Spleen (tissue), 11 donors: ENCODE results near the gene DEPDC5. TPM values are rescaled to one million over a fixed set of nuclear protein-coding genes. Genes with fewer than 3 reads are reported as not detected.

Experiments
- DNase-seq: peaks from one replicate; pipeline ENCODE4 v3.0.0-alpha.2; 2020
- H3K27ac ChIP-seq, 8 donors: fragments of 200-600 bp; sonication (generic) in 7 of 8; 1 replicate in 4 of 8; 2 replicates in 4 of 8; pipeline versions ENCODE4 v1.5.0 to v1.8.0; 2016 to 2021; ENCODE audit warnings: inconsistent platforms in 4 of 8, mild to moderate bottlenecking in 4 of 8, moderate library complexity in 1 of 8
- H3K27me3 ChIP-seq, 7 donors: fragments of 200-600 bp; sonication (generic) in 6 of 7; replicated peaks in 1 of 7; 1 replicate in 4 of 7; 2 replicates in 3 of 7; pipeline versions ENCODE4 v1.5.0 to v1.8.0; 2016 to 2021; ENCODE audit warnings: inconsistent platforms in 3 of 7, mild to moderate bottlenecking in 1 of 7
- H3K36me3 ChIP-seq, 6 donors: fragments of 200-600 bp; sonication (generic) in 5 of 6; 1 replicate in 4 of 6; 2 replicates in 2 of 6; pipeline versions ENCODE4 v1.5.0 to v1.8.0; 2016 to 2021; ENCODE audit warnings: inconsistent platforms in 2 of 6
- H3K4me1 ChIP-seq, 6 donors: fragments of 200-600 bp; sonication (generic) in 5 of 6; 1 replicate in 3 of 6; 2 replicates in 3 of 6; pipeline versions ENCODE4 v1.5.0 to v1.8.0; 2016 to 2021; ENCODE audit warnings: inconsistent platforms in 3 of 6
- H3K4me3 ChIP-seq, 8 donors: fragments of 200-600 bp; sonication (generic) in 7 of 8; 1 replicate in 4 of 8; 2 replicates in 4 of 8; pipeline versions ENCODE4 v1.5.0 to v1.8.0; 2016 to 2021; ENCODE audit warnings: inconsistent platforms in 4 of 8, mild to moderate bottlenecking in 4 of 8, moderate library complexity in 2 of 8
- H3K9me3 ChIP-seq, 8 donors: fragments of 200-600 bp; sonication (generic) in 7 of 8; 1 replicate in 4 of 8; 2 replicates in 4 of 8; pipeline versions ENCODE4 v1.5.0 to v1.8.0; 2016 to 2021; ENCODE audit warnings: inconsistent platforms in 4 of 8
- CTCF ChIP-seq, 11 experiments: fragments of 200-600 bp in 7 of 11; fragments of 450-650 bp in 4 of 11; sonication (generic) in 4 of 11; IDR thresholded peaks in 8 of 11; conservative IDR thresholded peaks in 3 of 11; 1 replicate in 7 of 11; 2 replicates in 4 of 11; pipeline versions ENCODE4 v1.4.0 to v1.8.0; 2016 to 2021; ENCODE audit warnings: antibody characterized with exemption in 11 of 11, inconsistent platforms in 4 of 11, mild to moderate bottlenecking in 1 of 11
- POLR2A ChIP-seq, 3 donors: fragments of 450-650 bp; IDR thresholded peaks; one replicate each; pipeline ENCODE4 v1.5.1; 2017; ENCODE audit warnings: antibody characterized with exemption in 3 of 3, mild to moderate bottlenecking in 1 of 3
- POLR2AphosphoS5 ChIP-seq, 3 donors: sonication (generic); formaldehyde crosslinking; IDR thresholded peaks; one replicate each; pipeline ENCODE4 v1.5.1; 2017; ENCODE audit warnings: antibody characterized with exemption in 3 of 3
- WGBS, 5 donors: extraction: QIAGEN DNeasy Blood & Tissue Kit in 3 of 5; methylation state at CpG; one replicate each; pipeline versions ENCODE4 v1.1.5 to v1.1.7; 2013 to 2018; 5-methylcytosine and 5-hydroxymethylcytosine counted together
- intact Hi-C: fragments of 100-400 bp; cut with DNase I; formaldehyde crosslinking; loops from one replicate; pipeline ENCODE4 v1.15.0; 2023; ENCODE audit warnings: low total_unique reads
- polyA plus RNA-seq, 3 donors: library from polyadenylated mRNA; stranded (reverse); fragments of 200-250 nt; gene quantifications; one replicate each; pipeline ENCODE4 v1.2.1, GENCODE V29; 2013
- total RNA-seq, 7 donors: library from RNA; depleted of rRNA in 3 of 7; stranded (reverse); fragments of >200 nt in 3 of 7; fragmentation: NEBNext Ultra II Directional in 4 of 7; extraction: Animal tissue kit (Norgen Biotek cat#: 25700) in 4 of 7; gene quantifications; one replicate each; pipeline versions ENCODE4 v1.1.0 to v1.2.1, GENCODE V29; 2016 to 2021
- donor health status: healthy with polysubstance abuse.
- donor health status: DM: no; HTN: no; CAD: no; lungs with moderate emphysema.
- donor health status: DM: no; HTN: no; CAD: no.
- donor health status: Bipolar disorder and iron deficiency.
- donor health status: healthy.
- donor health status: DM: no; HTN: no; CAD: no.
- donor health status: DM: yes; HTN: yes; CAD: no.

The DEPDC5 gene
- total and polyA plus RNA-seq, 10 donors = 9.6 to 64.6 (median 44.3) TPM

GRCh38 chr22:31828739-31829138, 74.9 kb downstream of the DEPDC5 start:
- Histone ChIP-seq H3K27ac (no peak overlapping the region), H3K9me3 (no peaks in the 10 kb centered on the region), H3K27me3 (no peaks in the 10 kb centered on the region), H3K36me3 (peaks cover 0 to 100% (median 59%) of the 10 kb centered on the region in 6 donors), H3K4me3 (no peak overlapping the region), H3K4me1 (no peaks in the 10 kb centered on the region)
- intact Hi-C loops = no loop called here
- 67 to 89% (median 77%) methylated on average over 5 of the region's 5 CpGs for WGBS, 5 donors
- no peak for DNase-seq
- TF ChIP-seq POLR2A (IDR thresholded peaks at IDR 0.05) (no peak), CTCF (IDR thresholded peaks at IDR 0.05 in 8 of 11, conservative IDR thresholded peaks at IDR 0.05 in 3 of 11) (no peak), POLR2AphosphoS5 (IDR thresholded peaks at IDR 0.05) (no peak)

GRCh38 chr22:31829505-31829904, 75.7 kb downstream of the DEPDC5 start:
- intact Hi-C loops = no loop called here
- TF ChIP-seq CTCF (IDR thresholded peaks at IDR 0.05 in 8 of 11, conservative IDR thresholded peaks at IDR 0.05 in 3 of 11) (no peak), POLR2AphosphoS5 (IDR thresholded peaks at IDR 0.05) (no peak), POLR2A (IDR thresholded peaks at IDR 0.05) (no peak)
- WGBS, 5 donors = 61 to 88% (median 80%) methylated on average over 1 of the region's 1 CpG
- H3K9me3 ChIP-seq = no peaks in the 10 kb centered on the region
- H3K4me1 ChIP-seq = no peaks in the 10 kb centered on the region
- H3K27ac ChIP-seq = no peak overlapping the region
- peaks cover 0 to 100% (median 56%) of the 10 kb centered on the region in 6 donors for H3K36me3 ChIP-seq
- H3K4me3 ChIP-seq = no peak overlapping the region
- no peaks in the 10 kb centered on the region for H3K27me3 ChIP-seq
- DNase-seq = no peak

GRCh38 chr22:31830721-31831070, 76.9 kb downstream of the DEPDC5 start:
- 76 to 90% (median 86%) methylated on average over 1 of the region's 1 CpG for WGBS, 5 donors
- intact Hi-C loops = no loop called here
- Histone ChIP-seq H3K4me1 (no peaks in the 10 kb centered on the region), H3K36me3 (peaks cover 0 to 100% (median 59%) of the 10 kb centered on the region in 6 donors), H3K4me3 (no peak overlapping the region), H3K27me3 (no peaks in the 10 kb centered on the region), H3K9me3 (no peaks in the 10 kb centered on the region), H3K27ac (no peak overlapping the region)
- DNase-seq = no peak
- TF ChIP-seq CTCF (IDR thresholded peaks at IDR 0.05 in 8 of 11, conservative IDR thresholded peaks at IDR 0.05 in 3 of 11) = no peak
- TF ChIP-seq POLR2A (IDR thresholded peaks at IDR 0.05) = no peak
- no peak for TF ChIP-seq POLR2AphosphoS5 (IDR thresholded peaks at IDR 0.05)

- Histone ChIP-seq H3K4me1 (no peaks in the 10 kb centered on the region), H3K9me3 (no peaks in the 10 kb centered on the region), H3K27me3 (no peaks in the 10 kb centered on the region), H3K27ac (no peak overlapping the region), H3K4me3 (no peak overlapping the region), H3K36me3 (peaks cover 0 to 100% (median 59%) of the 10 kb centered on the region in 6 donors)
- TF ChIP-seq POLR2A (IDR thresholded peaks at IDR 0.05) = no peak
- TF ChIP-seq CTCF (IDR thresholded peaks at IDR 0.05 in 8 of 11, conservative IDR thresholded peaks at IDR 0.05 in 3 of 11) = no peak
- no peak for TF ChIP-seq POLR2AphosphoS5 (IDR thresholded peaks at IDR 0.05)
- intact Hi-C loops = no loop called here
- WGBS, 5 donors = 86 to 100% (median 98%) methylated on average over 1 of the region's 1 CpG
- DNase-seq = no peak
Observed at GRCh38 chr22:31833930-31834329, 80.1 kb downstream of the DEPDC5 start.
